NCI-H2196 treated with DMSO at 0.1 percent for 48 hours (cell line): ENCODE measurements around the gene TBXAS1.

Source experiments
- DNase-seq: peaks from one replicate; lab custom pipeline; 2025; ENCODE audit not compliant: unreplicated experiment; lab: John Stamatoyannopoulos, UW

Gene TBXAS1

GRCh38 chr7:139854124-139854511, 25.1 kb downstream of the TBXAS1 start:
- no peak for DNase-seq

- no peak for DNase-seq
Measured at GRCh38 chr7:139854803-139855497, 25.9 kb downstream of the TBXAS1 start.

GRCh38 chr7:139855498-139856270, 26.6 kb downstream of the TBXAS1 start:
- no peak for DNase-seq

GRCh38 chr7:139857791-139858190, 28.7 kb downstream of the TBXAS1 start:
- DNase-seq: no peak

GRCh38 chr7:139860090-139860775, 31.2 kb downstream of the TBXAS1 start:
- DNase-seq: no peak

GRCh38 chr7:139861803-139862202, 32.7 kb downstream of the TBXAS1 start:
- no peak for DNase-seq

- DNase-seq: no peak
Measured at GRCh38 chr7:139866047-139866837, 37.2 kb downstream of the TBXAS1 start.

- DNase-seq: no peak
Measured at GRCh38 chr7:139867847-139868246, 38.8 kb downstream of the TBXAS1 start.

- no peak for DNase-seq
Measured at GRCh38 chr7:139869886-139870285, 40.8 kb downstream of the TBXAS1 start.

- DNase-seq: no peak
Measured at GRCh38 chr7:139870380-139870779, 41.3 kb downstream of the TBXAS1 start.

GRCh38 chr7:139871331-139871730, 42.3 kb downstream of the TBXAS1 start:
- no peak for DNase-seq

GRCh38 chr7:139871820-139872219, 42.8 kb downstream of the TBXAS1 start:
- no peak for DNase-seq

GRCh38 chr7:139873593-139874301, 44.7 kb downstream of the TBXAS1 start:
- DNase-seq: no peak

- no peak for DNase-seq
Measured at GRCh38 chr7:139874302-139874629, 45.2 kb downstream of the TBXAS1 start.

GRCh38 chr7:139875821-139876241, 46.8 kb downstream of the TBXAS1 start:
- DNase-seq: no peak

- no peak for DNase-seq
Measured at GRCh38 chr7:139876622-139877283, 47.7 kb downstream of the TBXAS1 start.

GRCh38 chr7:139883814-139884213, 54.8 kb downstream of the TBXAS1 start:
- no peak for DNase-seq

- DNase-seq: no peak
Measured at GRCh38 chr7:139884441-139884840, 55.4 kb downstream of the TBXAS1 start.

GRCh38 chr7:139885511-139885910, 56.4 kb downstream of the TBXAS1 start:
- DNase-seq: no peak

- no peak for DNase-seq
Measured at GRCh38 chr7:139886206-139886605, 57.1 kb downstream of the TBXAS1 start.
